ENCODE measurements around the gene ATP2C2.
"Not testable (repeated sequence)": the region's sequence is repeated elsewhere in the genome, so short reads cannot be mapped to it uniquely, and the experiment has no call there.

ATP2C2 gene

GRCh38 chr16:84443166-84443802 lies 74.9 kb downstream of the ATP2C2 start:
- H3K36me3 ChIP-seq (ENCODE audit: control insufficient read depth, insufficient read depth, low read length): no peaks in the 10 kb centered on the region
- no peak overlapping the region for H3K27ac ChIP-seq (ENCODE audit: low read depth, low read length)
- no peak overlapping the region for H3K4me3 ChIP-seq (ENCODE audit: low read depth, low read length)
- H3K9me3 ChIP-seq (ENCODE audit: control insufficient read depth, insufficient read depth, low read depth, low read length): no peaks in the 10 kb centered on the region
- H3K9ac ChIP-seq (ENCODE audit: low read length): no peak overlapping the region
- peaks cover 2% of the 10 kb centered on the region; the same call in 1 of the 2 replicates for H3K4me1 ChIP-seq (ENCODE audit: control insufficient read depth, insufficient read depth, low read length)
- H3K27me3 ChIP-seq (ENCODE audit: control insufficient read depth, insufficient read depth, low read length): no peaks in the 10 kb centered on the region

- H3K27ac ChIP-seq (ENCODE audit: low read depth, low read length): no peak overlapping the region
- H3K9ac ChIP-seq (ENCODE audit: low read length): no peak overlapping the region
- peaks cover 2% of the 10 kb centered on the region; the same call in 1 of the 2 replicates for H3K4me1 ChIP-seq (ENCODE audit: control insufficient read depth, insufficient read depth, low read length)
- no peaks in the 10 kb centered on the region for H3K27me3 ChIP-seq (ENCODE audit: control insufficient read depth, insufficient read depth, low read length)
- H3K9me3 ChIP-seq (ENCODE audit: control insufficient read depth, insufficient read depth, low read depth, low read length): no peaks in the 10 kb centered on the region
- no peaks in the 10 kb centered on the region for H3K36me3 ChIP-seq (ENCODE audit: control insufficient read depth, insufficient read depth, low read length)
- no peak overlapping the region for H3K4me3 ChIP-seq (ENCODE audit: low read depth, low read length)
Observed at GRCh38 chr16:84444476-84444875, 76.1 kb downstream of the ATP2C2 start.

- no peaks in the 10 kb centered on the region for H3K36me3 ChIP-seq (ENCODE audit: control insufficient read depth, insufficient read depth, low read length)
- H3K4me1 ChIP-seq (ENCODE audit: control insufficient read depth, insufficient read depth, low read length): peaks cover 2% of the 10 kb centered on the region; the same call in 1 of the 2 replicates
- H3K4me3 ChIP-seq (ENCODE audit: low read depth, low read length): no peak overlapping the region
- H3K9me3 ChIP-seq (ENCODE audit: control insufficient read depth, insufficient read depth, low read depth, low read length): no peaks in the 10 kb centered on the region
- H3K9ac ChIP-seq (ENCODE audit: low read length): no peak overlapping the region
- H3K27me3 ChIP-seq (ENCODE audit: control insufficient read depth, insufficient read depth, low read length): no peaks in the 10 kb centered on the region
- no peak overlapping the region for H3K27ac ChIP-seq (ENCODE audit: low read depth, low read length)
Observed at GRCh38 chr16:84446084-84446483, 77.7 kb downstream of the ATP2C2 start.

GRCh38 chr16:84446596-84447392 lies 78.5 kb downstream of the ATP2C2 start:
- Histone ChIP-seq H3K27me3 (ENCODE audit: control insufficient read depth, insufficient read depth, low read length) (no peaks in the 10 kb centered on the region), H3K4me3 (ENCODE audit: low read depth, low read length) (no peak overlapping the region), H3K36me3 (ENCODE audit: control insufficient read depth, insufficient read depth, low read length) (no peaks in the 10 kb centered on the region), H3K9me3 (ENCODE audit: control insufficient read depth, insufficient read depth, low read depth, low read length) (no peaks in the 10 kb centered on the region), H3K27ac (ENCODE audit: low read depth, low read length) (no peak overlapping the region), H3K9ac (ENCODE audit: low read length) (no peak overlapping the region), H3K4me1 (ENCODE audit: control insufficient read depth, insufficient read depth, low read length) (peaks cover 2% of the 10 kb centered on the region; the same call in 1 of the 2 replicates)

- H3K4me1 ChIP-seq (ENCODE audit: control insufficient read depth, insufficient read depth, low read length): no peaks in the 10 kb centered on the region
- H3K27me3 ChIP-seq (ENCODE audit: control insufficient read depth, insufficient read depth, low read length): no peaks in the 10 kb centered on the region
- no peak overlapping the region for H3K4me3 ChIP-seq (ENCODE audit: low read depth, low read length)
- no peak overlapping the region for H3K27ac ChIP-seq (ENCODE audit: low read depth, low read length)
- no peaks in the 10 kb centered on the region for H3K9me3 ChIP-seq (ENCODE audit: control insufficient read depth, insufficient read depth, low read depth, low read length)
- H3K9ac ChIP-seq (ENCODE audit: low read length): no peak overlapping the region
- H3K36me3 ChIP-seq (ENCODE audit: control insufficient read depth, insufficient read depth, low read length): no peaks in the 10 kb centered on the region
Observed at GRCh38 chr16:84448444-84448843, 80.1 kb downstream of the ATP2C2 start.

GRCh38 chr16:84449156-84450140 lies 81.1 kb downstream of the ATP2C2 start:
- no peak overlapping the region for H3K27ac ChIP-seq (ENCODE audit: low read depth, low read length)
- no peak overlapping the region for H3K4me3 ChIP-seq (ENCODE audit: low read depth, low read length)
- H3K4me1 ChIP-seq (ENCODE audit: control insufficient read depth, insufficient read depth, low read length): no peaks in the 10 kb centered on the region
- no peaks in the 10 kb centered on the region for H3K9me3 ChIP-seq (ENCODE audit: control insufficient read depth, insufficient read depth, low read depth, low read length)
- no peak overlapping the region for H3K9ac ChIP-seq (ENCODE audit: low read length)
- no peaks in the 10 kb centered on the region for H3K27me3 ChIP-seq (ENCODE audit: control insufficient read depth, insufficient read depth, low read length)
- no peaks in the 10 kb centered on the region for H3K36me3 ChIP-seq (ENCODE audit: control insufficient read depth, insufficient read depth, low read length)

- no peaks in the 10 kb centered on the region for H3K36me3 ChIP-seq (ENCODE audit: control insufficient read depth, insufficient read depth, low read length)
- no peaks in the 10 kb centered on the region for H3K4me1 ChIP-seq (ENCODE audit: control insufficient read depth, insufficient read depth, low read length)
- no peaks in the 10 kb centered on the region for H3K27me3 ChIP-seq (ENCODE audit: control insufficient read depth, insufficient read depth, low read length)
- no peaks in the 10 kb centered on the region for H3K9me3 ChIP-seq (ENCODE audit: control insufficient read depth, insufficient read depth, low read depth, low read length)
- no peak overlapping the region for H3K9ac ChIP-seq (ENCODE audit: low read length)
- H3K4me3 ChIP-seq (ENCODE audit: low read depth, low read length): no peak overlapping the region
- H3K27ac ChIP-seq (ENCODE audit: low read depth, low read length): no peak overlapping the region
Observed at GRCh38 chr16:84450176-84450865, 82.0 kb downstream of the ATP2C2 start.

GRCh38 chr16:84451010-84451676 lies 82.8 kb downstream of the ATP2C2 start:
- not testable (repeated sequence) for H3K27ac ChIP-seq (ENCODE audit: low read depth, low read length); H3K4me1 ChIP-seq (ENCODE audit: control insufficient read depth, insufficient read depth, low read length); H3K9me3 ChIP-seq (ENCODE audit: control insufficient read depth, insufficient read depth, low read depth, low read length); H3K36me3 ChIP-seq (ENCODE audit: control insufficient read depth, insufficient read depth, low read length); H3K27me3 ChIP-seq (ENCODE audit: control insufficient read depth, insufficient read depth, low read length); H3K4me3 ChIP-seq (ENCODE audit: low read depth, low read length); H3K9ac ChIP-seq (ENCODE audit: low read length)

GRCh38 chr16:84451781-84452180 lies 83.4 kb downstream of the ATP2C2 start:
- no peaks in the 10 kb centered on the region for H3K27me3 ChIP-seq (ENCODE audit: control insufficient read depth, insufficient read depth, low read length)
- no peaks in the 10 kb centered on the region for H3K4me1 ChIP-seq (ENCODE audit: control insufficient read depth, insufficient read depth, low read length)
- H3K36me3 ChIP-seq (ENCODE audit: control insufficient read depth, insufficient read depth, low read length): no peaks in the 10 kb centered on the region
- no peak overlapping the region for H3K27ac ChIP-seq (ENCODE audit: low read depth, low read length)
- no peak overlapping the region for H3K4me3 ChIP-seq (ENCODE audit: low read depth, low read length)
- H3K9me3 ChIP-seq (ENCODE audit: control insufficient read depth, insufficient read depth, low read depth, low read length): no peaks in the 10 kb centered on the region
- no peak overlapping the region for H3K9ac ChIP-seq (ENCODE audit: low read length)
